K562 (cell line): ENCODE measurements around the gene CPNE1.

Experiments used
- ZNF274 ChIP-seq: IDR thresholded peaks from 2 replicates; pipeline ENCODE4 v1.6.1; 2011; ENCODE audit warnings: low read depth, mild to moderate bottlenecking, low read length, moderate library complexity, borderline replicate concordance
- ZNF324 ChIP-seq: fragments of 250-450 bp; sonication (Bioruptor Pico); IDR thresholded peaks from 2 replicates; pipeline ENCODE4 v1.4.0; 2020; ENCODE audit warnings: mild to moderate bottlenecking
- TF ChIP-seq, protein P1 (sequence below): sonication (generic); formaldehyde crosslinking; IDR thresholded peaks from 2 replicates; pipeline ENCODE4 v1.8.0; 2022; ENCODE audit warnings: missing genetic modification reagents, mild to moderate bottlenecking, borderline replicate concordance

DNA sequence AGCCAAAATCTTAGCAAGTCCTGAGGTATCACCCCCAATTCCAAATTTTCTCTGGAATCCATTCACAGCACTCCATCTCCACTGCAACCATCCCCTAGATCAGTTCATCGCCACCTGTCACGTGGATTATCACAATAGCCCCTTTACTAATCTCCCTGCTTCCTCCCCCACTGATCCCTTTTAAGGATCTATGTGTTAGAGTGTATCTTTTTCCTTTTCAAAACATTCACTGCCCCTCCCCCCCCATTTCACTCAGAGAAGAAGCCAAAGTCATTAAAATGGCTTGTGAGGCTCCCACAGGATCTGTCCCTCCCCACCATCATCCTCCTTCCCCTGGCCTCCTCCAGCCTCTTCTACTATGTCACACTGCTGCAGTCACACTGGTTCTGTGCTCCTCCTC, 67.5 kb downstream of the CPNE1 start:
- TF ChIP-seq, protein P1, sequence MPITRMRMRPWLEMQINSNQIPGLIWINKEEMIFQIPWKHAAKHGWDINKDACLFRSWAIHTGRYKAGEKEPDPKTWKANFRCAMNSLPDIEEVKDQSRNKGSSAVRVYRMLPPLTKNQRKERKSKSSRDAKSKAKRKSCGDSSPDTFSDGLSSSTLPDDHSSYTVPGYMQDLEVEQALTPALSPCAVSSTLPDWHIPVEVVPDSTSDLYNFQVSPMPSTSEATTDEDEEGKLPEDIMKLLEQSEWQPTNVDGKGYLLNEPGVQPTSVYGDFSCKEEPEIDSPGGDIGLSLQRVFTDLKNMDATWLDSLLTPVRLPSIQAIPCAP: no peak
- TF ChIP-seq ZNF274 (no peak), ZNF324 (CRISPR knock-in tag) (no peak)
